GM21381 (cell line): ENCODE data around the gene TERB1.
A peak's percentile ranks its signal among the peaks of the same experiment; 100 is the strongest.
"Not testable (repeated sequence)": the region's sequence is repeated elsewhere in the genome, so short reads cannot be mapped to it uniquely, and the experiment has no call there.

Source experiments
- ATAC-seq: cut with Tn5 transposase; IDR thresholded peaks from one replicate; pipeline ENCODE4 v1.9.1; 2021; ENCODE audit warnings: mild to moderate bottlenecking, moderate library complexity; ENCODE audit not compliant: unreplicated experiment

TERB1 gene

GRCh38 chr16:66830422-66831404, 29.3 kb upstream of the TERB1 start, which contains the start of gene NAE1:
Gene NAE1, minus strand, starts transcription at chr16:66830976. Its CDS starts 77 bp downstream, at chr16:66830899.
- peak; percentile 93 for ATAC-seq

GRCh38 chr16:66824006-66824405, 22.6 kb upstream of the TERB1 start:
- no peak for ATAC-seq

GRCh38 chr16:66814734-66815133, 13.3 kb upstream of the TERB1 start:
- no peak for ATAC-seq

- no peak for ATAC-seq
Observed at GRCh38 chr16:66811043-66811442, 9.7 kb upstream of the TERB1 start.

GRCh38 chr16:66810391-66810790, 9.0 kb upstream of the TERB1 start:
- ATAC-seq, result no peak

- no peak for ATAC-seq
Observed at GRCh38 chr16:66809765-66810164, 8.4 kb upstream of the TERB1 start.

GRCh38 chr16:66802159-66802558, 775 bp upstream of the TERB1 start:
- no peak for ATAC-seq

GRCh38 chr16:66800856-66801255, 528 bp downstream of the TERB1 start:
- no peak for ATAC-seq

- ATAC-seq, result no peak
Observed at GRCh38 chr16:66798161-66798560, 3.2 kb downstream of the TERB1 start.

GRCh38 chr16:66793984-66794383, 7.4 kb downstream of the TERB1 start:
- not testable (repeated sequence) for ATAC-seq

GRCh38 chr16:66790130-66790733, 11.2 kb downstream of the TERB1 start:
- no peak for ATAC-seq

- ATAC-seq, result no peak
Observed at GRCh38 chr16:66787427-66787826, 14.0 kb downstream of the TERB1 start.

GRCh38 chr16:66786551-66786950, 14.8 kb downstream of the TERB1 start:
- ATAC-seq, result no peak

- ATAC-seq, result no peak
Observed at GRCh38 chr16:66776457-66776856, 24.9 kb downstream of the TERB1 start.

GRCh38 chr16:66774981-66775380, 26.4 kb downstream of the TERB1 start:
- no peak for ATAC-seq

GRCh38 chr16:66758086-66758485, 43.3 kb downstream of the TERB1 start:
- no peak for ATAC-seq

- ATAC-seq, result no peak
Observed at GRCh38 chr16:66754819-66755218, 46.6 kb downstream of the TERB1 start.

- ATAC-seq, result no peak
Observed at GRCh38 chr16:66754211-66754610, 47.2 kb downstream of the TERB1 start.

GRCh38 chr16:66752958-66753357, 48.4 kb downstream of the TERB1 start:
- ATAC-seq, result no peak

- ATAC-seq, result no peak
Observed at GRCh38 chr16:66752379-66752778, 49.0 kb downstream of the TERB1 start.

GRCh38 chr16:66751992-66752322, 49.4 kb downstream of the TERB1 start:
- ATAC-seq, result no peak

GRCh38 chr16:66751303-66751991, 49.9 kb downstream of the TERB1 start, which contains the start of gene DYNC1LI2:
Gene DYNC1LI2, minus strand, starts transcription at chr16:66751609. Its CDS starts 18 bp downstream, at chr16:66751591.
- ATAC-seq, result peak; percentile 79
